Body of pancreas (tissue), 4 donors: ENCODE measurements around the gene S100P.

Experiments used
- CTCF ChIP-seq, 7 experiments: fragments of 450-650 bp in 4 of 7; fragments of 200-600 bp in 3 of 7; sonication (generic) in 3 of 7; IDR thresholded peaks; one replicate each; pipeline ENCODE4 v1.5.1; 2016 to 2019; ENCODE audit warnings: antibody characterized with exemption in 7 of 7
- POLR2A ChIP-seq, 3 donors: fragments of 450-650 bp; IDR thresholded peaks; one replicate each; pipeline ENCODE4 v1.6.1; 2016; ENCODE audit warnings: antibody characterized with exemption in 3 of 3, mild to moderate bottlenecking in 2 of 3

GRCh38 chr4:6706173-6706572 lies 12.5 kb downstream of the S100P start:
- no peak for TF ChIP-seq CTCF (IDR thresholded peaks at IDR 0.05)
- TF ChIP-seq POLR2A (IDR thresholded peaks at IDR 0.05): no peak
